CD4-positive, alpha-beta T cell (primary cell): ENCODE data around the gene FCAMR. TPM values are rescaled to one million over a fixed set of nuclear protein-coding genes. Genes with fewer than 3 reads are reported as not detected.

Experiments used
- ATAC-seq: fragments of 200-7000 bp; cut with Tn5 transposase; one replicate; pipeline ENCODE4 v1.10.0; 2022; ENCODE audit warnings: mild to moderate bottlenecking; ENCODE audit not compliant: poor library complexity
- CTCF ChIA-PET: fragments of 350-600 bp; sonication (Branson Sonifier 250); formaldehyde crosslinking; loops from one replicate; lab custom pipeline; 2021; ENCODE audit warnings: antibody characterized with exemption, inconsistent platforms; lab: Charles Lee
- POLR2A ChIA-PET: fragments of 350-600 bp; sonication (Branson Sonifier 250); formaldehyde crosslinking; loops from one replicate; lab custom pipeline; 2021; ENCODE audit warnings: antibody characterized with exemption, inconsistent platforms; lab: Charles Lee
- DNase-seq, 14 experiments: peaks; one replicate each; pipeline ENCODE4 v3.0.0-alpha.2; 2013 to 2020; ENCODE audit warnings: mixed read lengths in 2 of 14
- H3K27ac ChIP-seq, 2 donors: one replicate each; pipeline versions ENCODE4 v1.5.1 to v1.7.0; 2013; ENCODE audit warnings: low read length in 2 of 2, low read depth in 1 of 2, mild to moderate bottlenecking in 1 of 2
- H3K27me3 ChIP-seq, 2 experiments: 1 replicate in 1 of 2; 2 replicates in 1 of 2; pipeline versions ENCODE4 v1.6.1 to v1.7.0; 2013; ENCODE audit warnings: low read length in 2 of 2, control low read depth in 1 of 2, mild to moderate bottlenecking in 1 of 2, moderate library complexity in 1 of 2; ENCODE audit not compliant: insufficient read depth in 2 of 2, control insufficient read depth in 1 of 2
- H3K36me3 ChIP-seq: one replicate; pipeline ENCODE4 v1.6.1; 2013; ENCODE audit warnings: low read length, control low read depth; ENCODE audit not compliant: insufficient read depth
- H3K4me1 ChIP-seq: one replicate; pipeline ENCODE4 v1.6.1; 2013; ENCODE audit warnings: low read length, control low read depth; ENCODE audit not compliant: insufficient read depth
- H3K4me3 ChIP-seq: one replicate; pipeline ENCODE4 v1.5.1; 2013; ENCODE audit warnings: mild to moderate bottlenecking, low read length, moderate library complexity
- H3K9me3 ChIP-seq, 2 experiments: 1 replicate in 1 of 2; 2 replicates in 1 of 2; pipeline versions ENCODE4 v1.6.1 to v1.7.0; 2013; ENCODE audit warnings: low read length in 2 of 2, mild to moderate bottlenecking in 2 of 2, control low read depth in 1 of 2, moderate library complexity in 1 of 2; ENCODE audit not compliant: control insufficient read depth in 1 of 2, insufficient read depth in 1 of 2
- H3K27ac Mint-ChIP-seq: one replicate; pipeline ENCODE4 v1.8.0; 2020; ENCODE audit warnings: mixed read lengths
- H3K27me3 Mint-ChIP-seq: one replicate; pipeline ENCODE4 v1.8.0; 2021; ENCODE audit warnings: mixed read lengths
- H3K36me3 Mint-ChIP-seq: one replicate; pipeline ENCODE4 v1.8.0; 2021; ENCODE audit warnings: low read depth, mixed read lengths
- H3K4me1 Mint-ChIP-seq: one replicate; pipeline ENCODE4 v1.8.0; 2021; ENCODE audit warnings: low read depth, mixed read lengths
- H3K4me3 Mint-ChIP-seq: one replicate; pipeline ENCODE4 v1.8.0; 2020; ENCODE audit warnings: mild to moderate bottlenecking, mixed read lengths
- H3K9me3 Mint-ChIP-seq: one replicate; pipeline ENCODE4 v1.8.0; 2020; ENCODE audit warnings: mixed read lengths
- CTCF ChIP-seq: fragments of 200-600 bp; IDR thresholded peaks from one replicate; pipeline ENCODE4 v1.8.0; 2022; ENCODE audit warnings: antibody characterized with exemption, mild to moderate bottlenecking
- intact Hi-C, 2 experiments: fragments of 100-400 bp; cut with DNase I in 1 of 2; cut with micrococcal nuclease in 1 of 2; formaldehyde crosslinking; loops; one replicate each; pipeline versions ENCODE4 v1.15.1 to v1.9.0; 2023 to 2025; cut with DNase I, micrococcal nuclease
- total RNA-seq, 174 experiments: library from RNA in 2 of 174; stranded (reverse) in 2 of 174; gene quantifications; one replicate each; pipeline ENCODE4 v1.2.3 and lab custom pipeline; 2021 to 2026

Gene FCAMR
- total RNA-seq, 2 experiments from 2014 or later = not detected

GRCh38 chr1:206946261-206946660 lies 24.0 kb downstream of the FCAMR start, which contains the start of gene PIGR:
Gene PIGR, minus strand, starts transcription at chr1:206946466. Its CDS starts 5,935 bp downstream, at chr1:206940531.
- H3K4me3 Mint-ChIP-seq = no peak within 1 kb of the TSS
- H3K9me3 Mint-ChIP-seq = no peaks in the 10 kb centered on the region
- no peaks in the 10 kb centered on the region for H3K36me3 Mint-ChIP-seq
- intact Hi-C loops = no loop called here
- no peak within 1 kb of the TSS for H3K27ac Mint-ChIP-seq
- ATAC-seq (no peak), DNase-seq (no peak)
- ChIA-PET POLR2A (no interaction called here), CTCF (interaction anchor here (1.5 kb wide), 1 partner anchor 26 kb away, joined by 4 read pairs; no protein-coding TSS in a partner anchor)
- Histone ChIP-seq H3K36me3 (no peaks in the 10 kb centered on the region), H3K9me3 (no peaks in the 10 kb centered on the region), H3K27ac (no peak within 1 kb of the TSS), H3K4me3 (no peak within 1 kb of the TSS), H3K4me1 (no peaks in the 10 kb centered on the region), H3K27me3 (peaks cover 0 to 6% of the 10 kb centered on the region in 2 experiments)
- H3K4me1 Mint-ChIP-seq = no peaks in the 10 kb centered on the region
- no peak for TF ChIP-seq CTCF
- H3K27me3 Mint-ChIP-seq = peaks cover 9% of the 10 kb centered on the region

GRCh38 chr1:206945779-206946178 lies 24.5 kb downstream of the FCAMR start:
- Mint-ChIP-seq H3K36me3 (no peaks in the 10 kb centered on the region), H3K27ac (no peak overlapping the region), H3K4me3 (no peak overlapping the region), H3K9me3 (no peaks in the 10 kb centered on the region), H3K27me3 (peaks cover 9% of the 10 kb centered on the region), H3K4me1 (no peaks in the 10 kb centered on the region)
- H3K4me3 ChIP-seq = no peak overlapping the region
- intact Hi-C loops = no loop called here
- TF ChIP-seq CTCF = no peak
- H3K36me3 ChIP-seq = no peaks in the 10 kb centered on the region
- DNase-seq = no peak
- H3K9me3 ChIP-seq = no peaks in the 10 kb centered on the region
- no peak overlapping the region for H3K27ac ChIP-seq
- no peaks in the 10 kb centered on the region for H3K4me1 ChIP-seq
- ChIA-PET CTCF (interaction anchor here (2.1 kb wide), 1 partner anchor 12 kb away, joined by 8 read pairs; no protein-coding TSS in a partner anchor), POLR2A (no interaction called here)
- peaks cover 0 to 6% of the 10 kb centered on the region in 2 experiments for H3K27me3 ChIP-seq
- ATAC-seq = no peak

GRCh38 chr1:206944703-206945102 lies 25.6 kb downstream of the FCAMR start:
- no peaks in the 10 kb centered on the region for H3K4me1 ChIP-seq
- H3K27me3 Mint-ChIP-seq = peaks cover 9% of the 10 kb centered on the region
- H3K36me3 ChIP-seq = no peaks in the 10 kb centered on the region
- H3K27me3 ChIP-seq = peaks cover 0 to 3% of the 10 kb centered on the region in 2 experiments
- H3K36me3 Mint-ChIP-seq = no peaks in the 10 kb centered on the region
- peak in 2 of 14 experiments; percentile 37 to 47 for DNase-seq
- ChIA-PET CTCF (interaction anchor here (2.1 kb wide), 1 partner anchor 11 kb away, joined by 8 read pairs; no protein-coding TSS in a partner anchor), POLR2A (no interaction called here)
- no peaks in the 10 kb centered on the region for H3K9me3 ChIP-seq
- H3K4me1 Mint-ChIP-seq = no peaks in the 10 kb centered on the region
- H3K27ac ChIP-seq = no peak overlapping the region
- H3K27ac Mint-ChIP-seq = no peak overlapping the region
- H3K9me3 Mint-ChIP-seq = no peaks in the 10 kb centered on the region
- no peak overlapping the region for H3K4me3 Mint-ChIP-seq
- no peak overlapping the region for H3K4me3 ChIP-seq
- TF ChIP-seq CTCF = no peak
- intact Hi-C loops = no loop called here
- no peak for ATAC-seq
